Upper lobe of left lung (tissue), 6 donors: ENCODE results near the gene MX1. TPM values are rescaled to one million over a fixed set of nuclear protein-coding genes. Genes with fewer than 3 reads are reported as not detected.

ENCODE experiments used
- ATAC-seq, 2 donors: fragments of 200-7000 bp; cut with Tn5 transposase; one replicate each; pipeline ENCODE4 v1.9.1; 2022; ENCODE audit warnings: mild to moderate bottlenecking in 2 of 2, moderate library complexity in 2 of 2; ENCODE audit not compliant: low FRiP score in 2 of 2
- DNase-seq, 2 donors: peaks; one replicate each; pipeline ENCODE4 v3.0.0-alpha.2; 2019 to 2020
- H3K27ac ChIP-seq, 4 donors: fragments of 200-600 bp; sonication (generic); one replicate each; pipeline ENCODE4 v1.5.1; 2016 to 2019
- H3K27me3 ChIP-seq, 4 donors: fragments of 200-600 bp; sonication (generic); one replicate each; pipeline ENCODE4 v1.5.1; 2017 to 2019
- H3K36me3 ChIP-seq, 4 donors: fragments of 200-600 bp; sonication (generic); one replicate each; pipeline ENCODE4 v1.5.1; 2016 to 2019
- H3K4me1 ChIP-seq, 4 donors: fragments of 200-600 bp; sonication (generic); one replicate each; pipeline ENCODE4 v1.5.1; 2018 to 2019
- H3K4me3 ChIP-seq, 4 donors: fragments of 200-600 bp; sonication (generic); one replicate each; pipeline ENCODE4 v1.5.1; 2017 to 2019; ENCODE audit warnings: mild to moderate bottlenecking in 2 of 4, moderate library complexity in 1 of 4
- H3K9me3 ChIP-seq, 4 donors: fragments of 200-600 bp; sonication (generic); one replicate each; pipeline ENCODE4 v1.5.1; 2018 to 2019
- EP300 ChIP-seq, 4 donors: sonication (generic); formaldehyde crosslinking; IDR thresholded peaks; one replicate each; pipeline ENCODE4 v1.5.1; 2017; ENCODE audit warnings: antibody characterized with exemption in 4 of 4, control low read depth in 2 of 4
- POLR2A ChIP-seq, 4 donors: fragments of 450-650 bp; IDR thresholded peaks; one replicate each; pipeline ENCODE4 v1.5.1; 2016 to 2017; ENCODE audit warnings: antibody characterized with exemption in 4 of 4, mild to moderate bottlenecking in 2 of 4
- POLR2AphosphoS5 ChIP-seq, 2 donors: sonication (generic); formaldehyde crosslinking; IDR thresholded peaks; one replicate each; pipeline ENCODE4 v1.5.1; 2017; ENCODE audit warnings: antibody characterized with exemption in 2 of 2
- WGBS, 2 donors: methylation state at CpG; one replicate each; pipeline ENCODE4 v1.1.5; 2017 to 2018; 5-methylcytosine and 5-hydroxymethylcytosine counted together
- total RNA-seq, 6 donors: library from RNA; depleted of rRNA in 4 of 6; stranded (reverse); fragments of >200 nt in 4 of 6; gene quantifications; one replicate each; pipeline versions ENCODE4 v1.1.0 to v1.2.1, GENCODE V29; 2016 to 2021
- TF ChIP-seq, protein P1 (sequence below), 6 experiments: fragments of 450-650 bp in 4 of 6; fragments of 200-600 bp in 2 of 6; sonication (generic) in 2 of 6; IDR thresholded peaks; one replicate each; pipeline ENCODE4 v1.5.1; 2016 to 2019; ENCODE audit warnings: antibody characterized with exemption in 6 of 6
- donor health status: DM: no; HTN: no; CAD: no; lungs with moderate emphysema.
- donor health status: DM: no; HTN: yes; CAD: no; lungs with severe emphysema.

Gene MX1
- total RNA-seq, 6 donors from 2014 or later: 38.3 to 159 (median 89.0) TPM

DNA sequence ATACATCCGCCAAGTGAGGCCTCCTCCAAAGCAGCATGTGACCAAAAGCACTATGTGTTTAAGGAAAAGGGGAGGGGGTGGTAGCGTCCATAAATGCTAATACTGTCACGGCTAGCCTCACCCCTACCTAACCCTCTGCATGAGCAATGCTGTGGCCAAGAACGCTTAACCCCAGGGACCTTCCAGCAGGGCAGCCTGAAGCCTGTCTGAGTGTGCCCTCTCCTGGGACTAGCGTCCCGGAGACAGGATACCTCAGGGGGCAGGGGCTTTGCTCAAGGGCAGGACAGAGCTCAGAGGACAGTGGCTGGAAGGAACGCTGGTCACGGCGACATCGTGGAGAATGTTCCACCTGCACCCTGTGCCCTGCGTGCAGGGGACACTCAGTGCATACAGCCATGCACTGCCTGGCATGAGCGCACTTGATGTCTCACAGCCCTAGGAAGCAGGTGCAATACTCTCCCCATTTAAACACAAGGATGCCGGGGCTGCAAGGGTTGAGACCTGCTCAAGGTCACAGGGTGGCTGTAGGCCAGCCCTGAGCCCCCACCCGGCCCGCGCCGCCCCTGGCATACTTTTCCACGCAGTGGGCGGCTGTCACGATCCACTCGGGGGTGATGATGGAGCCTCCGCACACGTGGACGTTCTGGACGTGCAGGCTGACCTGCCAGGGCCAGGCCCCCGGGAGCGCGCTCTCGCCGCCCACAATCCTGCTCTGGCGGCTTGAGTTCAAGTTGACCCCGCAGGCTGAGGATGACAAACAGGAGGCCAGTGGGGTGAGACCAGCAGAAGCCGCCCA, 46.9 kb downstream of the MX1 start:
- H3K4me3 ChIP-seq: no peak overlapping the region
- 86 to 91% methylated on average over 12 to 32 of the region's 33 CpGs for WGBS, 2 donors
- ATAC-seq (no peak), DNase-seq (peak in 1 of 2 donors; percentile 77)
- H3K36me3 ChIP-seq: peaks cover 4 to 34% (median 13%) of the 10 kb centered on the region in 4 donors
- H3K27me3 ChIP-seq: no peaks in the 10 kb centered on the region
- H3K9me3 ChIP-seq: no peaks in the 10 kb centered on the region
- no peak overlapping the region for H3K27ac ChIP-seq
- peaks cover 0 to 8% (median 1%) of the 10 kb centered on the region in 4 donors for H3K4me1 ChIP-seq
- TF ChIP-seq, protein P1, sequence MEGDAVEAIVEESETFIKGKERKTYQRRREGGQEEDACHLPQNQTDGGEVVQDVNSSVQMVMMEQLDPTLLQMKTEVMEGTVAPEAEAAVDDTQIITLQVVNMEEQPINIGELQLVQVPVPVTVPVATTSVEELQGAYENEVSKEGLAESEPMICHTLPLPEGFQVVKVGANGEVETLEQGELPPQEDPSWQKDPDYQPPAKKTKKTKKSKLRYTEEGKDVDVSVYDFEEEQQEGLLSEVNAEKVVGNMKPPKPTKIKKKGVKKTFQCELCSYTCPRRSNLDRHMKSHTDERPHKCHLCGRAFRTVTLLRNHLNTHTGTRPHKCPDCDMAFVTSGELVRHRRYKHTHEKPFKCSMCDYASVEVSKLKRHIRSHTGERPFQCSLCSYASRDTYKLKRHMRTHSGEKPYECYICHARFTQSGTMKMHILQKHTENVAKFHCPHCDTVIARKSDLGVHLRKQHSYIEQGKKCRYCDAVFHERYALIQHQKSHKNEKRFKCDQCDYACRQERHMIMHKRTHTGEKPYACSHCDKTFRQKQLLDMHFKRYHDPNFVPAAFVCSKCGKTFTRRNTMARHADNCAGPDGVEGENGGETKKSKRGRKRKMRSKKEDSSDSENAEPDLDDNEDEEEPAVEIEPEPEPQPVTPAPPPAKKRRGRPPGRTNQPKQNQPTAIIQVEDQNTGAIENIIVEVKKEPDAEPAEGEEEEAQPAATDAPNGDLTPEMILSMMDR (IDR thresholded peaks at IDR 0.05): no peak
- no peak for TF ChIP-seq POLR2A (IDR thresholded peaks at IDR 0.05)
- TF ChIP-seq EP300 (IDR thresholded peaks at IDR 0.05): no peak
- TF ChIP-seq POLR2AphosphoS5 (IDR thresholded peaks at IDR 0.05): no peak

DNA sequence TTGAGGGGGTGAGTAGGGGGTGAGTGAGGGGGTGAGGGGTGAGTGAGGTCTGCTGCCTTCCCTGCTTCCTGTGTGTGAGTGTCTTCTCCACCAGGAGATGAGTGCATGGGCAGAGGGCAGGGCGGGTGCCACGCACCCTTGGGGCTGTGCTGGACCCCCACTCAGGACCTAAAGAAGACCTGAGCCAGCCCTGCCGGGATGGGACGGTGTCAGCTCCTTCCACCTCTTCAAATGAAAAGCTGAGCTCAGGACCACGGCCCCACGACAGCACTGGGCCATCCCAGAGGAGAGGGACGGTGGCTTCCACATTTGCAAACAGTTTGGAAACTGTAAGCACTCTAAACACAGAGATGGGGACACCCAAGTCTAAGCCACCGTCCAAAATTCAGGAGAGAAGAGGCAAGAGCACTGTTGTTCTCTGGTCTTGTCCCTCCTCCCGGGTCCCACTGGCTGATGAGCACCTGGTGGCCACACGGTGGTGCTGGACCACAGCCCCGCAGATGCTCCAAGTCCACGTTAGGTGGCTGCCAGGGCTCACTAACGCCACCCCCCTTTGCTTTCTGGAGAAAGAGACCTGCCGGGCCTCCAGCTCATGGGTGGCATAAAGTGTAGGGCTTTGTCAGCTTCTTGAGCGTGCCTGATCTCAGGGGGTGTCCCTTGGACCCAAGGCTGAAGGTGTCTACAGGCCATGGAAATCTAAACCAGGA, 49.8 kb downstream of the MX1 start:
- Histone ChIP-seq H3K27ac (no peak overlapping the region), H3K4me3 (no peak overlapping the region), H3K4me1 (peaks cover 0 to 30% (median 13%) of the 10 kb centered on the region in 4 donors), H3K27me3 (no peaks in the 10 kb centered on the region), H3K9me3 (no peaks in the 10 kb centered on the region), H3K36me3 (peaks cover 0 to 25% (median 13%) of the 10 kb centered on the region in 4 donors)
- DNase-seq (no peak), ATAC-seq (no peak)
- TF ChIP-seq, protein P1 (IDR thresholded peaks at IDR 0.05): no peak
- 83% methylated on average over 3 to 14 of the region's 15 CpGs for WGBS, 2 donors

DNA sequence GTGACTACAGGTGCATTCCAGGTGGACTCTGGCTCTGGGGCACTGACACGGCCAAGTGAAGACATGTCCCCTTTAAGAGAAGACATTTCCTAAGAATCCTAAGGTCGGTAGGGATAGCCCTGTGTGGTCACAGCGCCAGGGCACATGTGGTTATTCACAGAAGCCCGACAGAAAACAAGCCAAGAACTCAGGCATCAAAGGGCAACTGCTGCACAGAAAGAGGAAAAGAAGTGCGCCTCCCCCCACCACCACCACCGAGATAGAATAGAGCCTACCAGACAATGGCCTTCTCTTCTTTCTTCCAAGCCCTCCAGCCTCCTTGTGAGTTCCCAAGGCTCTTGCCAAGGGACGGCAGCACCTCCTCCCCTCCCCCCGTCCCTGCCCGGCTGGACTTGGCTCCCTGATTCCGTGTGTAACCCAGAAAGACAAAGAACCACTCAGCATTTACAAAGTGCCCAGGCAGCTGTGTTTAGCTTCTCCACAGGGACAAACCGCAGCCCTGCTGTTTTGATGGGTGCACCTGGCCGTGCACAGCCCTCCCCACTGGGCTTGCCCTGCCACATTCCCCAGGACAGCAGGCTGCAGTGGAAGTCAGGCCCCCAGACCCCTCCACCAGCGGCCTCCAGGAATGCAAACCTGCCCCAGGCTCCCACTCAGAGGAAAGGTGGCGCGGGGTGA, 51.7 kb downstream of the MX1 start:
- TF ChIP-seq EP300 (IDR thresholded peaks at IDR 0.05) (no peak), POLR2A (IDR thresholded peaks at IDR 0.05) (no peak)
- TF ChIP-seq, protein P1 (IDR thresholded peaks at IDR 0.05): no peak
- peaks cover 0 to 30% (median 15%) of the 10 kb centered on the region in 4 donors for H3K4me1 ChIP-seq
- H3K4me3 ChIP-seq: no peak overlapping the region
- peaks cover 0 to 10% (median 8%) of the 10 kb centered on the region in 4 donors for H3K36me3 ChIP-seq
- peak overlapping the region in 3 of 4 donors; percentile 39 to 72 (median 48) for H3K27ac ChIP-seq
- DNase-seq: no peak
- peak in 1 of 2 donors; percentile 1 for ATAC-seq
- H3K27me3 ChIP-seq: no peaks in the 10 kb centered on the region
- H3K9me3 ChIP-seq: no peaks in the 10 kb centered on the region
- 28% methylated on average over 8 to 12 of the region's 15 CpGs for WGBS, 2 donors

DNA sequence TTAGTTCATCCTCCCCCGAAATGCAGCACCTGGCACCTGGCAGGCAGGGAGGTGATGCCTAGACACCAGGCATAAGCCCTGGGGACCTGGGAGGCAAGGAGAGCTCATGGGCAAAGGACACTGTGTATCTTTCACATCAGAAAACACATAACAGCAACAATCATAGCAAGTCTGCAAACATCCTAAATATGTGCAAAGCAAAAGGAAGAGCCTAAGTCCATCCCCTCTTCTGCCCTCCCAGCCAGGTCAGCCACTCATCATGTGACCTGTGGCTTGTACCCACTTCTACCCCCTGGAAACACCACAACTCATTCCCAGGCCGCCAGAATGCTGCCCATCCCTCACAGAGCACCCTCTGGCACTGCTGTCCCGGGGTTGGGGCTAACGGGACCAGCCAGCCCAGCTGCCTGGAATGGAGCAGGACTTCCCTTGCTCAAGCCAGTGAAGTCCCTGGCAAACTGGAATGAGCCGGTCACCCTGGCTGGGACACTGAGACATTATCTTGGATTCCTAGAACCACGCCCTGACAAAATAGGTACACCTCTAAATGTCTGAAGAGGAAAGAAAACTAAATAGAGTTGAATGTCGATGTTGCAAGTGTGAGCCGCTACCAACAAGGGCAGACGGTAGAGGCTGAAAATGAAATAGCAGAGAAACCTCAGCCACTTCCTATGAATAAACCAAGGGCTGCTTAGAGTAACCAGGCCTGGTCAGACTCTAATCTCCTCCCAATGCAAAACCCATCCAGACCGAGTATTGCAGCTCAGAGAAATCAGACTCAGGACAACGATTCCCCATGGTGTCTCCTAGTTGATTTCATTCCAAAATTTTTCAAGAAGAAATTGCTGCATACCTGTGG, 52.5 kb downstream of the MX1 start:
- DNase-seq: peak in 1 of 2 donors; percentile 88

More for the DNA sequence above, 52.5 kb downstream of the MX1 start:
- peak overlapping the region; percentile 39 to 72 (median 51) for H3K27ac ChIP-seq
- WGBS, 2 donors: 57 to 67% methylated on average over 11 of the region's 11 CpGs
- no peak overlapping the region for H3K4me3 ChIP-seq
- TF ChIP-seq EP300 (IDR thresholded peaks at IDR 0.05): peak in 2 of 4 donors; percentile 65 to 83
- no peak for TF ChIP-seq POLR2A (IDR thresholded peaks at IDR 0.05)
- TF ChIP-seq, protein P1 (IDR thresholded peaks at IDR 0.05): no peak
- peak; percentile 37 to 53 for TF ChIP-seq POLR2AphosphoS5 (IDR thresholded peaks at IDR 0.05)
- peaks cover 0 to 30% (median 18%) of the 10 kb centered on the region in 4 donors for H3K4me1 ChIP-seq
- H3K36me3 ChIP-seq: peaks cover 0 to 10% (median under 1%) of the 10 kb centered on the region in 4 donors
- H3K9me3 ChIP-seq: no peaks in the 10 kb centered on the region
- ATAC-seq: peak; percentile 49 to 91
- H3K27me3 ChIP-seq: no peaks in the 10 kb centered on the region
